Smooth muscle cell (in vitro differentiated cells): ENCODE data around the gene OGDH. TPM values are rescaled to one million over a fixed set of nuclear protein-coding genes. Genes with fewer than 3 reads are reported as not detected.

Source experiments
- DNase-seq: peaks from one replicate; lab custom pipeline; 2025; ENCODE audit not compliant: unreplicated experiment; lab: John Stamatoyannopoulos, UW
- H2AFZ ChIP-seq: fragments of 200-600 bp; sonication (generic); 2 replicates; pipeline ENCODE4 v1.6.0; 2016; ENCODE audit warnings: antibody characterized with exemption, low read depth, mild to moderate bottlenecking
- H3F3A ChIP-seq: fragments of 200-600 bp; sonication (generic); 2 replicates; pipeline ENCODE4 v1.6.0; 2017; ENCODE audit warnings: antibody characterized with exemption, low read depth
- H3K27ac ChIP-seq: fragments of 200-600 bp; sonication (generic); 2 replicates; pipeline ENCODE4 v1.5.1; 2016; ENCODE audit warnings: low read depth, mild to moderate bottlenecking
- H3K27me3 ChIP-seq: fragments of 200-600 bp; sonication (generic); 2 replicates; pipeline ENCODE4 v1.6.1; 2016; ENCODE audit warnings: low read depth, mild to moderate bottlenecking
- H3K36me3 ChIP-seq: fragments of 200-600 bp; sonication (generic); 2 replicates; pipeline ENCODE4 v1.5.1; 2016; ENCODE audit warnings: low read depth
- H3K4me1 ChIP-seq: fragments of 200-600 bp; sonication (generic); 2 replicates; pipeline ENCODE4 v1.5.1; 2016; ENCODE audit warnings: low read depth
- H3K4me2 ChIP-seq: fragments of 200-600 bp; sonication (generic); 2 replicates; pipeline ENCODE4 v1.6.0; 2016; ENCODE audit warnings: mild to moderate bottlenecking
- H3K4me3 ChIP-seq: fragments of 200-600 bp; sonication (generic); 2 replicates; pipeline ENCODE4 v1.5.1; 2016; ENCODE audit warnings: mild to moderate bottlenecking
- H3K79me2 ChIP-seq: fragments of 200-600 bp; sonication (generic); 2 replicates; pipeline ENCODE4 v1.6.0; 2016; ENCODE audit warnings: low read depth, mild to moderate bottlenecking
- H3K9ac ChIP-seq: fragments of 200-600 bp; sonication (generic); 2 replicates; pipeline ENCODE4 v1.6.0; 2016; ENCODE audit warnings: low read depth
- H3K9me3 ChIP-seq: fragments of 200-600 bp; sonication (generic); replicated peaks from 2 replicates; pipeline ENCODE4 v1.5.1; 2016; ENCODE audit warnings: low read depth
- H4K20me1 ChIP-seq: fragments of 200-600 bp; sonication (generic); 2 replicates; pipeline ENCODE4 v1.6.0; 2016; ENCODE audit warnings: low read depth
- CTCF ChIP-seq: fragments of 200-600 bp; sonication (generic); IDR thresholded peaks from 2 replicates; pipeline ENCODE4 v1.5.1; 2017; ENCODE audit warnings: borderline replicate concordance, mild to moderate bottlenecking, antibody characterized with exemption; ENCODE audit not compliant: insufficient read depth, poor library complexity, severe bottlenecking
- WGBS: methylation state at CpG from one replicate; pipeline ENCODE4 v1.1.7; 2016; ENCODE audit warnings: low lambda C conversion rate; 5-methylcytosine and 5-hydroxymethylcytosine counted together
- polyA plus RNA-seq: library from polyadenylated mRNA; unstranded; fragments of >200 nt; fragmentation: Nextera tagmentation; extraction: Ambion mirVana; gene quantifications from 2 replicates; pipeline ENCODE4 v1.2.1, GENCODE V29; 2016
- total RNA-seq: library from RNA; depleted of rRNA; stranded (reverse); fragments of >200 nt; gene quantifications from 2 replicates; pipeline ENCODE4 v1.2.3, GENCODE V29; 2014

Gene OGDH
- total and polyA plus RNA-seq, 2 experiments from 2014 or later: 32.6 to 34.2 TPM

GRCh38 chr7:44678471-44679179 is 72.2 kb downstream of the OGDH start:
- no peak overlapping the region for H2AFZ ChIP-seq
- no peaks in the 10 kb centered on the region for H3K9me3 ChIP-seq
- no peaks in the 10 kb centered on the region for H3K36me3 ChIP-seq
- H3F3A ChIP-seq: peaks cover 2% of the 10 kb centered on the region
- H3K27me3 ChIP-seq: no peaks in the 10 kb centered on the region
- H3K9ac ChIP-seq: no peak overlapping the region
- DNase-seq: no peak
- H3K79me2 ChIP-seq: no peaks in the 10 kb centered on the region
- H3K4me3 ChIP-seq: no peak overlapping the region
- 89% methylated on average over 5 of the region's 5 CpGs for WGBS
- no peak overlapping the region for H3K27ac ChIP-seq
- no peak overlapping the region for H3K4me2 ChIP-seq
- no peaks in the 10 kb centered on the region for H3K4me1 ChIP-seq
- TF ChIP-seq CTCF: no peak
- H4K20me1 ChIP-seq: no peaks in the 10 kb centered on the region

- Histone ChIP-seq H3K4me2 (no peak overlapping the region), H3K9ac (no peak overlapping the region), H4K20me1 (no peaks in the 10 kb centered on the region), H3K4me1 (no peaks in the 10 kb centered on the region), H3K36me3 (peaks cover 4% of the 10 kb centered on the region), H3F3A (peaks cover 2% of the 10 kb centered on the region), H3K79me2 (no peaks in the 10 kb centered on the region), H2AFZ (no peak overlapping the region), H3K27me3 (no peaks in the 10 kb centered on the region), H3K4me3 (no peak overlapping the region), H3K27ac (no peak overlapping the region), H3K9me3 (no peaks in the 10 kb centered on the region)
- no peak for TF ChIP-seq CTCF
- no peak for DNase-seq
- WGBS: 98% methylated on average over 9 of the region's 9 CpGs
Observed at GRCh38 chr7:44681645-44682044, 75.2 kb downstream of the OGDH start.

GRCh38 chr7:44685723-44686122 is 79.3 kb downstream of the OGDH start:
- Histone ChIP-seq H3K4me1 (no peaks in the 10 kb centered on the region), H3K27me3 (no peaks in the 10 kb centered on the region), H3K27ac (no peak overlapping the region), H3K4me2 (no peak overlapping the region), H3K79me2 (no peaks in the 10 kb centered on the region), H2AFZ (no peak overlapping the region), H3K36me3 (peaks cover 8% of the 10 kb centered on the region), H3F3A (no peaks in the 10 kb centered on the region), H4K20me1 (no peaks in the 10 kb centered on the region), H3K9me3 (no peaks in the 10 kb centered on the region), H3K9ac (no peak overlapping the region), H3K4me3 (no peak overlapping the region)
- WGBS: 48% methylated on average over 1 of the region's 1 CpG
- TF ChIP-seq CTCF: no peak
- DNase-seq: no peak

- H2AFZ ChIP-seq: no peak overlapping the region
- no peak for TF ChIP-seq CTCF
- H3K9me3 ChIP-seq: no peaks in the 10 kb centered on the region
- no peak for DNase-seq
- H3K9ac ChIP-seq: no peak overlapping the region
- H3K4me2 ChIP-seq: no peak overlapping the region
- H3K4me3 ChIP-seq: no peak overlapping the region
- H3K27ac ChIP-seq: no peak overlapping the region
- 95% methylated on average over 2 of the region's 2 CpGs for WGBS
- H3K79me2 ChIP-seq: no peaks in the 10 kb centered on the region
- no peaks in the 10 kb centered on the region for H3K4me1 ChIP-seq
- H4K20me1 ChIP-seq: no peaks in the 10 kb centered on the region
- no peaks in the 10 kb centered on the region for H3F3A ChIP-seq
- peaks cover 5% of the 10 kb centered on the region for H3K36me3 ChIP-seq
- no peaks in the 10 kb centered on the region for H3K27me3 ChIP-seq
Observed at GRCh38 chr7:44689427-44689826, 83.0 kb downstream of the OGDH start.
